A549 (cell line): ENCODE results near the gene STARD3NL.

Experiments used
- MYC ChIP-seq: IDR thresholded peaks from 2 replicates; pipeline ENCODE4 v1.6.1; 2012; ENCODE audit warnings: mild to moderate bottlenecking, inconsistent platforms, low read length, improper control_type of control experiment, borderline replicate concordance
- PHF8 ChIP-seq: fragments of 200-600 bp; sonication (generic); IDR thresholded peaks from 2 replicates; pipeline ENCODE4 v1.6.1; 2016; ENCODE audit warnings: low read depth, mild to moderate bottlenecking, antibody characterized with exemption, moderate library complexity, borderline replicate concordance
- POLR2A ChIP-seq: IDR thresholded peaks from 2 replicates; pipeline ENCODE4 v1.6.1; 2012; ENCODE audit warnings: mild to moderate bottlenecking, low read length
- RFX5 ChIP-seq: fragments of 450-650 bp; IDR thresholded peaks from 2 replicates; pipeline ENCODE4 v1.7.1; 2014; ENCODE audit warnings: antibody characterized with exemption, mild to moderate bottlenecking, moderate library complexity
- ZSCAN20 ChIP-seq: fragments of 250-450 bp; sonication (Bioruptor Pico); IDR thresholded peaks from 2 replicates; pipeline ENCODE4 v1.8.0; 2022; ENCODE audit warnings: mild to moderate bottlenecking, moderate library complexity
- TF ChIP-seq, protein P1 (sequence below): fragments of 200-600 bp; sonication (generic); IDR thresholded peaks from 2 replicates; pipeline ENCODE4 v1.6.1; 2016; ENCODE audit warnings: antibody characterized with exemption, mild to moderate bottlenecking, moderate library complexity
- TF ChIP-seq, protein P2 (sequence below): fragments of >200 bp; sonication (Bioruptor Twin); formaldehyde crosslinking; IDR thresholded peaks from 3 replicates; pipeline ENCODE4 v1.5.1; 2016

DNA sequence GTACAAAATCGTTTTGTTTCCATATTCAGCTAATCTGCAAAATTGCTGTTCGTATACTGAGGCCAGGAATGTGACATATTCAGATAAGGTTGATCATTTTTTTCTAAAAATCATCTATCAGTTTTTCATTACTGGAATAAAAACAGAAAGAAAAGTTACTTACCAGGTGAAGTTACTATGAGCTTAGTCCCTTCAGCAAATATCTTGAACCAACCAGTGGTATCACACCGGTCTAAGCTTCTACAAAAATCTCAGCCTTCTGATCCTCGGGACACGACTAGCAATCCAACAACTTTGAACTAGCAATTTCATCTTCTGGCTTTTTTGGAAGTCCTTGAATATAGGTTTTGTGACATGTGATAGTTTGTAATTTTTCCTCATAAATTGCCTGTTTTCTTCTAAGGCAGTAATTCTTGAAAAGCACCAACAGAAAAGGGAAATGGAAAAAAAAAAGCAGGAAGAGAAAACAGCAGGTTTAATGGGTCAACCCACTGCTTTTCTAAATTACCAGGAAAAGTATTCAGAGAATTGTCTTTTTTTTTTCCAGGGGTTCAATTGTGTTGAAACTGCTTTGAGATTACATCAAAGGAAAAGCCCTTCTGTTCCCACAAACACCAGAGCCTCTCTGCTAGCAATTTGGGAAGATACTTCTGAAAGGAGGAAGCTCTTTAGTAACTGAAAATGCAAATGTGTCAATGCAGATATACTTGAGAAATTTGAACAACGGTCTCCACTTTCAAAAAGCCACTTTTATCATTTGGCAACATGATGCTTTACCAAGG, 98.2 kb downstream of the STARD3NL start:
- TF ChIP-seq, protein P1, sequence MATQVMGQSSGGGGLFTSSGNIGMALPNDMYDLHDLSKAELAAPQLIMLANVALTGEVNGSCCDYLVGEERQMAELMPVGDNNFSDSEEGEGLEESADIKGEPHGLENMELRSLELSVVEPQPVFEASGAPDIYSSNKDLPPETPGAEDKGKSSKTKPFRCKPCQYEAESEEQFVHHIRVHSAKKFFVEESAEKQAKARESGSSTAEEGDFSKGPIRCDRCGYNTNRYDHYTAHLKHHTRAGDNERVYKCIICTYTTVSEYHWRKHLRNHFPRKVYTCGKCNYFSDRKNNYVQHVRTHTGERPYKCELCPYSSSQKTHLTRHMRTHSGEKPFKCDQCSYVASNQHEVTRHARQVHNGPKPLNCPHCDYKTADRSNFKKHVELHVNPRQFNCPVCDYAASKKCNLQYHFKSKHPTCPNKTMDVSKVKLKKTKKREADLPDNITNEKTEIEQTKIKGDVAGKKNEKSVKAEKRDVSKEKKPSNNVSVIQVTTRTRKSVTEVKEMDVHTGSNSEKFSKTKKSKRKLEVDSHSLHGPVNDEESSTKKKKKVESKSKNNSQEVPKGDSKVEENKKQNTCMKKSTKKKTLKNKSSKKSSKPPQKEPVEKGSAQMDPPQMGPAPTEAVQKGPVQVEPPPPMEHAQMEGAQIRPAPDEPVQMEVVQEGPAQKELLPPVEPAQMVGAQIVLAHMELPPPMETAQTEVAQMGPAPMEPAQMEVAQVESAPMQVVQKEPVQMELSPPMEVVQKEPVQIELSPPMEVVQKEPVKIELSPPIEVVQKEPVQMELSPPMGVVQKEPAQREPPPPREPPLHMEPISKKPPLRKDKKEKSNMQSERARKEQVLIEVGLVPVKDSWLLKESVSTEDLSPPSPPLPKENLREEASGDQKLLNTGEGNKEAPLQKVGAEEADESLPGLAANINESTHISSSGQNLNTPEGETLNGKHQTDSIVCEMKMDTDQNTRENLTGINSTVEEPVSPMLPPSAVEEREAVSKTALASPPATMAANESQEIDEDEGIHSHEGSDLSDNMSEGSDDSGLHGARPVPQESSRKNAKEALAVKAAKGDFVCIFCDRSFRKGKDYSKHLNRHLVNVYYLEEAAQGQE: no peak
- TF ChIP-seq, protein P2, sequence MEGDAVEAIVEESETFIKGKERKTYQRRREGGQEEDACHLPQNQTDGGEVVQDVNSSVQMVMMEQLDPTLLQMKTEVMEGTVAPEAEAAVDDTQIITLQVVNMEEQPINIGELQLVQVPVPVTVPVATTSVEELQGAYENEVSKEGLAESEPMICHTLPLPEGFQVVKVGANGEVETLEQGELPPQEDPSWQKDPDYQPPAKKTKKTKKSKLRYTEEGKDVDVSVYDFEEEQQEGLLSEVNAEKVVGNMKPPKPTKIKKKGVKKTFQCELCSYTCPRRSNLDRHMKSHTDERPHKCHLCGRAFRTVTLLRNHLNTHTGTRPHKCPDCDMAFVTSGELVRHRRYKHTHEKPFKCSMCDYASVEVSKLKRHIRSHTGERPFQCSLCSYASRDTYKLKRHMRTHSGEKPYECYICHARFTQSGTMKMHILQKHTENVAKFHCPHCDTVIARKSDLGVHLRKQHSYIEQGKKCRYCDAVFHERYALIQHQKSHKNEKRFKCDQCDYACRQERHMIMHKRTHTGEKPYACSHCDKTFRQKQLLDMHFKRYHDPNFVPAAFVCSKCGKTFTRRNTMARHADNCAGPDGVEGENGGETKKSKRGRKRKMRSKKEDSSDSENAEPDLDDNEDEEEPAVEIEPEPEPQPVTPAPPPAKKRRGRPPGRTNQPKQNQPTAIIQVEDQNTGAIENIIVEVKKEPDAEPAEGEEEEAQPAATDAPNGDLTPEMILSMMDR: no peak
- TF ChIP-seq MYC (no peak), RFX5 (no peak), ZSCAN20 (CRISPR knock-in tag) (no peak), POLR2A (no peak), PHF8 (no peak)
